KBM-7 (cell line): ENCODE results near the gene RAB4A.
"Not testable (repeated sequence)": the region's sequence is repeated elsewhere in the genome, so short reads cannot be mapped to it uniquely, and the experiment has no call there.

Experiments
- DNase-seq: peaks from one replicate; pipeline ENCODE4 v3.0.0-alpha.2; 2015
- in situ Hi-C: fragments of 300-500 bp; cut with MboI; formaldehyde crosslinking; loops from 2 replicates; pipeline ENCODE4 v1.14.3; 2020; ENCODE audit warnings: low sequenced_read_pairs, low pct_unique_long_range_greater_than_20kb, mixed read lengths

RAB4A gene

GRCh38 chr1:229286099-229286766 lies 15.3 kb downstream of the RAB4A start:
- in situ Hi-C loops, result no loop called here
- DNase-seq, result no peak

- DNase-seq, result no peak
- in situ Hi-C loops, result no loop called here
These were observed 16.4 kb downstream of the RAB4A start for GRCh38 chr1:229287267-229287666.

- no peak for DNase-seq
- in situ Hi-C loops, result no loop called here
These were observed 17.6 kb downstream of the RAB4A start for GRCh38 chr1:229288516-229288915.

DNA sequence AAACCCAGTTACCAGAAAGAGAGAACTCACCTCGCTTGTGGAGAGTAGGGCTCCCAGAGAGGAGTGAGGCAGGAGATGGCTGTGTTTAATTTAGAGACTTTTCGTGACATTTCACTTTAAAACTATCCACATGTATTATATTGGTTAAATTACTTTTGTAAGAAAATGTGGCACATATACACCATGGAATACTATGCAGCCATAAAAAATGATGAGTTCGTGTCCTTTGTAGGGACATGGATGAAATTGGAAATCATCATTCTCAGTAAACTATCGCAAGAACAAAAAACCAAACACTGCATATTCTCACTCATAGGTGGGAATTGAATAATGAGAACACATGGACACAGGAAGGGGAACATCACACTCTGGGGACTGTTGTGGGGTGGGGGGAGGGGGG lies 20.8 kb downstream of the RAB4A start:
- in situ Hi-C loops, DNase-seq: not testable (repeated sequence)

- in situ Hi-C loops, result no loop called here
- no peak for DNase-seq
These were observed 22.8 kb downstream of the RAB4A start for GRCh38 chr1:229293528-229294204.

DNA sequence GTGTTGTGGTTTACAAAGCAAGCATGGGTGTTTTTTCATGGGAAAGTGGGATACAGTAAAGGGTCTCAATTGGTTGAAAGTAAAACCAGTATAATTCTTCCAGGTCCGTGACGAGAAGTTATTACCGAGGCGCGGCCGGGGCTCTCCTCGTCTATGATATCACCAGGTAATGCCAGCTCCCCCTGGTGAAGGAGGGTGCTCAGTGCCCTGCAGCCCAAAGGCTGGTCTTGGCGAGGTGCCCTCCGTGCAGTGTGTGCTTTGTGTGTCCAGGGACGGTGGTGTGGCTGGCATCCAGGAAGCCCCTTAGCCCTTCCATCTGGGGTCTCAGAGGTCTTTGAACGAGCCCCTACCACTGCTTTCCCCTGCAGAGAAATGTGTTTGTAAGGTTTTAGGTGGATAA lies 24.8 kb downstream of the RAB4A start:
- DNase-seq, result no peak
- in situ Hi-C loops, result no loop called here

GRCh38 chr1:229296541-229296941 lies 25.6 kb downstream of the RAB4A start:
- in situ Hi-C loops, result no loop called here
- peak; percentile 36 for DNase-seq

DNA sequence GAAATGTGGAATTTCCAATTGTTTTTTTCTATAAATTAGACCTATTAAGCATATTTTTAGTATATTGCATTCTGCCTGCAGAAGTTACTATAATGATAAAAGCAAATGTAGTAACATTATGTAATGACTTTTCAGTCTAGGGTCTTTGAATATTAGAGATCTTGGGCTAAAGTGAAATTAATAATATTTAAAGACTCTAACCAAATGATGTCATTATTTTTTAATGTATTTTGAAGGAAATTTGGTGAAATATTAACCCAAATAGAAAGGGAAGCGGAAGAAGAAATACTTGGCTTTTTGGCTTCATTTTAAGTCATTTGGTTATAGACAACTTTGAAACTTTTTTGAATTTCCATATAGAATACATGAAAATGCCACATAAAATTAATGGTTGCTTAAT lies 26.8 kb downstream of the RAB4A start:
- no peak for DNase-seq
- in situ Hi-C loops, result no loop called here

DNA sequence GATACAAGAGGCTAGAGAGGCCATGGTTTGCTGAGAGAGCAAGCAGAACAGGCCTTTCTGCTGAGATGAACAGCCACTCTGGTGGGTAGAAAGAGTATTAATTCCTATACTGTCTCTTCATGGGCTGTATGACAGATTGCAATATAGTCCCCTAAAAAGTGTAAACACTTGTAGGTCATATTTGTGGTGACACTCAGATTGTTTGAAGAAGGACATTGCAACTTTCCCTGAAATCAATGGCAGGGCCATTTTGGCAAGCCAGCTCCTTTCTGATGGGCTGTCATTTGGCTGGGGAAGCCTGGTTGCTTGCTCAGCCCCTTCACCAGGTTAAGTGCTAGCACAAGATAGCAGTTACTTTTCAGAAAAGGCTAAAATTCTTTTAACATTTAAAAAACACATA lies 27.5 kb downstream of the RAB4A start:
- in situ Hi-C loops, result no loop called here
- DNase-seq, result no peak

DNA sequence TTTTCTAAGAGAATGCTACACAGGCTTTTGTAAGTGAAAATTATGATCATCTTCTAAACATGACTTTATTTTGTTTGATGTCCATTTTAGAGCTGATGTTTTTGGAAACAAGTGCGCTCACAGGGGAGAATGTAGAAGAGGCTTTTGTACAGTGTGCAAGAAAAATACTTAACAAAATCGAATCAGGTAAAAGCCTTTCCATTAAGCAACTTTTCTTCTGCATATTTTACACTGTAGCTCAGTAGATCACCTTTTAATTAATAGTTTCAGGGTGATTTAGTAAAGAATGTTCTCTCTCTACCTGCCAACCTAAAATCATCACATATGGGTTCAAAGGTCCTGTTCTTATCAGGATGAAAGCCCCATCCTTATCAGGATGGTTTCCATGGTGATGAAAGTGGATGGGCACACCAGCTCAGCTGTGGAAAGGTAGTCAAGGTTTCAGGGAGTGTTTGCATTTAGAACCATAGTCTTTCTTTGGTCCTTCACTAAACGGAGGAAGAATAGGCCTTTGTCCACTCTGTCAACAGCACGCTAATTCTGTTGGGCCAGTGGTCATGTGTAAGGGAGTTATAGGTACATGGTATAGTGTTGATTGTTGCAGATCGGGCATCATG lies 28.1 kb downstream of the RAB4A start:
- in situ Hi-C loops, result no loop called here
- DNase-seq, result no peak

DNA sequence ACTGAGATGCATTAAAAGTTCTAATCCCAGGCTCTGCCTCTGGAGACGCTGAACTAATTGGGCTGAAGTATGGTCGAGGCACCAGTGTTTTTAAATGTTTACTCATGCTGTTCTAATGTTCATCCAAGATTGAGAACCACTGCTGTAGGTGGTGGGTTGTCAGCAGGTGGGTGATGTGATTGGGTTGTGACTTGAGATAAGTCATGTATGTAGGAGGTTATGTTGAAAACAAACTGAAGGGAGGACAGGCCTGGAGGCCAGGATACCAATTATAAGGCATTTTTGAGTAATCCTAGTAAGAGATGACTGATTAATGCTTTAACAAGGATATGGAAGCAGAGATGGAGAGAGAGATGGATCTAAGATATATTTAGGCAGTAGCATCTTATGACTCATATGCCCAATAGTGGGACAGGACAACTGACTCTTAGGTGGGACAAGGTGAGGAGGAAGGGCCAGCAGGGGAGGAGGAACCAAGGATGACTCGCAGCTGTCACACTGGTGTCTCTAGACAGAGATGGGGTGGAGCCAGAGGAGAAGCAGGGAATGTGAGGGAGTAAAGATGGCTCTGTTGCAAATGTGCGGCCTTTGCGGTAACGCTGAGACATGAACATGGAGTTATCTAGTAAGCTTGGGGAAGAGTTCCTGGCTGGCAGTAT lies 29.3 kb downstream of the RAB4A start:
- in situ Hi-C loops, result no loop called here
- no peak for DNase-seq

DNA sequence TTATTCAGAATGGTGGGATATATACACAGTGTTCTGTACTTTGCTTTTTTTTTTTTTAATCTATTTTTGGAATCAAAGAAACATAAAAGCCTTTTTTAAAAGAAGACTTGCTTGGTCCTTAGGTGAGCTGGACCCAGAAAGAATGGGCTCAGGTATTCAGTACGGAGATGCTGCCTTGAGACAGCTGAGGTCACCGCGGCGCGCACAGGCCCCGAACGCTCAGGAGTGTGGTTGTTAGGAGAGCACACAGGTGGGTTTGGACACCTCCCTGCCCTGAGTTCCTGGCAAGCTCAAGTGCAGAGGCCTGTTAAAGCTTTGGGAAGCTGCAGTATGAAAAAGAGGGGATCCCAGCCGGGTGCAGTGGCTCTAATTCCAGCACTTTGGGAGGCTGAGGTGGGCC lies 31.8 kb downstream of the RAB4A start:
- DNase-seq, result no peak
- in situ Hi-C loops, result no loop called here

DNA sequence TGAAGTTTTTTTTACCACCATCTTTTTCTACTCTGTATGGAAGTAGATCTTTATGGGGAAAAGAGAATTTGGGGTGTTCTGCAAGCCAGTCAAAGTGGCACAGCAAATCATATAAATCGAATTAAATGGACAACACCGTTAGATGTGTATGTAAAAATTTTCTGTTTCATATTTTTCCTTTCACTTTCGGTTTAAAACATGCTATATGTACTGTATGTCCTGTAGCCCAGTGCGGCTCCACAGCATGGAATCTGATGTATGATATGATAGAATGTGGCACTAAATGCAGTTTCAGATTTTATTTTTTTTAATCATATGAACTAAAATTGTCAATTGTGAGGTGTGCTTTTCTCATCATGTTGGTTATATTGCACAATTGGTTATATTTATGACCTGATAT lies 32.9 kb downstream of the RAB4A start:
- no peak for DNase-seq
- in situ Hi-C loops, result no loop called here

DNA sequence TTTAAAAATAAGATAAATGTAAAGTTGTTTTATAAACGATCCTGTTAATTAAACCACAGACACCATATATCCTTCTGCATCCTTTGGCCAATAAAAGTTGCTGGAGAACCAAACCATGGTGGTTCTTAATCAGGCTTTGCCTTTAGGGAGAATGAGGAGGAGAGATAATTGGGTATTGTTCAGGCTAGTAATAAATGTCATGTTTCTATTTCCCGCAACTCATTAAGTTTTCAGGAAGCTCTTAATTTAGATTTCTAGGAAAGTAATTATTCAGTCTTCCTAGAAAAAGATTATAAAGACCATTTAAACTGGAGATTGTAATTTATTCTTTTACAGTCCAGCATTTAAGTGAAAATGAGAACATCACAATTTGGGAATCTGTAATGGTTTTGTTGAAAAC lies 34.5 kb downstream of the RAB4A start:
- in situ Hi-C loops, result no loop called here
- DNase-seq, result peak; percentile 28

- in situ Hi-C loops, result no loop called here
These were observed 38.2 kb downstream of the RAB4A start for GRCh38 chr1:229309074-229309473.

GRCh38 chr1:229309684-229310083 lies 38.8 kb downstream of the RAB4A start:
- no peak for DNase-seq
- in situ Hi-C loops, result no loop called here

More at GRCh38 chr1:229309074-229309473, 38.2 kb downstream of the RAB4A start:
- DNase-seq, result no peak

DNA sequence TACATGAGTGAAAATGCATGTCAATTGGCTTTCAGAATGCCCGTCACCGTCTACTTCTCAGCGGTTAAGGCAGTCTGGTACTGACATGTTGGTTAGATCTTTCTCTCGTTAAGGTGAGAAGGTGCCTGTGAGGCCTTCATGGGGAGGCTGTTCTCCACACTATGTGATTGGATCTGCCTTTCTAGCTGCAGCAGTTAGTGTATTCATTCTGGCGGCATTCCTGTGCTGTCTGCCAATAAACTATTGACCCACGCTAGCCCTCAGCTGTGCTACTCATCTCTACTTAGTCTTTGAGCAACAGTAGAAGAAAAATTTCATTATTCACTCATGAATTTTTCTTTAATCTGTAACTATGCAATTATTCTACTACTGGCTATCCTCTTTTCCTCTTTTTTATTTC lies 39.9 kb downstream of the RAB4A start:
- no peak for DNase-seq
- in situ Hi-C loops, result no loop called here

GRCh38 chr1:229316166-229316565 lies 45.3 kb downstream of the RAB4A start:
- DNase-seq, result no peak
- in situ Hi-C loops, result no loop called here

DNA sequence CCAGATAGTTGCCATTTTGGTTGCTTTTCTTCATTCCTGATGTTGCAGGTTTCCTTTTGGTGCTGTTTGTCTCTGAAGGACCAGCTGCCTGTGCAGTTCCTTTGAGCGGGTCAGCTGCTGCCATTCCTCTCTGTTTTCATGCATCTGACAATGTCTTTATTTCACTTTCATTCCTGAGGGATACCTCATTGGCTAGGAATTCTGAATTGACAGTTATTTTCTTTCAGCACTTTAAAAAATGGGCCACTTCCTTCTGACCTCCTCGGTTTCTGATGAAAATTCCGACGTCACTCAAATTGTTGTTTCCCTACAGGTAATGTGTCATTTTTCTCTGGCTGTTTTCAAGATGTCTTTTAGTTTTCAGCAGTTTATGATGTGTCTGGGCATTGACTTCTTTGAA lies 47.1 kb downstream of the RAB4A start:
- no peak for DNase-seq
- in situ Hi-C loops, result no loop called here

DNA sequence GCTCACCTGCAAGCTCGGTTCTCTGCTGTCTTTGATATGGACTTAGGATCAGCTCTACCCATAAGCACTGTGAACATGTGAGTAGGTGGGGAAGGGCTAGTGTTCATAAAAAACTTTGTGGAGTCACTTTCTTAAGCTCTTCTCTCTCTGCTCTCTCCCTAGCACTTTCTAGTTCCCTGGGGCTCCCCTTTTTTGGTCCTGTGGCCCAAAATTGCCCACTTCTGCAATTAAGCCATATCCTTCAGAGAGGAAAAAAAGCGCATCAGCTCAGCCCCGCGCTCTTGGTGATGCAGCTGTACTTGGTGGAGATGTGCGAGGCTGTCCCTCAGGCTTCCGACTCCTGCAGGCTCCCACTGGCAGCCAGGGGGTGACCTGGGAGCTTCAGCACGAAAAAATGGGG lies 48.6 kb downstream of the RAB4A start:
- no peak for DNase-seq
- in situ Hi-C loops, result no loop called here
